T-helper 2 cell treated with Interferon-gamma antibody and Interleukin-4, amounts not matched to agents 100 ng/mL and 5 ng/mL, for 36 hours (primary cell): Measurements from ENCODE around the gene PKNOX2. TPM values are rescaled to one million over a fixed set of nuclear protein-coding genes. Genes with fewer than 3 reads are reported as not detected.

Experiments used
- intact Hi-C: fragments of 100-400 bp; cut with micrococcal nuclease; formaldehyde crosslinking; loops from one replicate; pipeline ENCODE4 v1.15.1; 2023
- total RNA-seq: library from RNA; stranded (reverse); gene quantifications from 2 replicates; pipeline ENCODE4 v1.2.3, GENCODE V29; 2022

Gene PKNOX2
- total RNA-seq, 1 donor from 2014 or later = not detected

DNA sequence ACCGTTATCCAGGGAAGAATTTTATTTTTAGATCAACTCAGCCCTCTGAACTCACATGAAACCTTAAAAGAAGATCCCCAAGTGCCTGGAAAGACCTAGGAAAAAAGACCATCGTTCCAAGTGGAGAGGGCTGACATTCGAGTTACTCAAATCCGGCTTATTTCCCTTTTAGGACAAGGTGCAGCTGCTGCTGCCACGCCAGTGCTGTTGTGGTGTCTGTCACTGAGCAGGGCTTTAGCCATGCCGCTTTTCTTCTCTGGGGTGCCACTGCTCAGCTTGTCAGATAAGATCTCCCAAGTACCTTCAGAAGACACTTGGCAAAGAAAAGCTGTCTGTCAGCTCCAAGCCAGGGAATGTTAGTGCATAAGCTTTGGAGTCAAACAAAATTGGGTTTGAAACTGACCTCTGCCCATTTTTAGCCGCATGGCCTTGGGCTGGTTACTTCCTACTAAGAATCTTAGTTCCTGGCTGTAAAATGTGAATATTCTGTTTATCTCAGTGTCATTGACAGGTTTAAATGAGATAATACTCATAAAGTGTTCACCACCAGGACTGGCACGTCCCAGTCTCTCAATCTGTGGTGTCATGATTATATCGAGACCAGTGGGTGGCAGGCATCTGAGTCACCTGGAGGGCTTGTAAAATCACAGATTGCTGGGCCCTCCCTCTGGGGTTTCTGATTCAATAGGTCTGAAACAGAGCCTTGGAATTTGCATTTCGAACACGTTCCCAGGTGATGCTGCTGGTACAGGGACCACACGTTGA is 117.5 kb downstream of the PKNOX2 start:
- intact Hi-C loops = no loop called here

DNA sequence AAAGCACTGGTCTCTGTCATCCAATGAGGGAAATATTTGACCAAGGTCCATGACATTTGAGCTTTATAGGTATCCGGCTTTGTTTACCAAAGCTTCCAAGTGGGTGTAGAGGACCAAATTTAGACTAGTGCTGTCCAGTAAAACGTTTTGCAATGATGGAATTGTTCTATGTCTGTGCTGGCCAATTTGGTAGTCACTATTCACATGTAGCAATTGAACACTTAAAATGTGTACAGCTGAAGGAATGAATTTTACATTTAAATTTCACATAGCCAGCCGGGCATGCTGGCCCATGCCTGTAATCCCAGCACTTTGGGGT is 118.0 kb downstream of the PKNOX2 start:
- intact Hi-C loops = no loop called here

DNA sequence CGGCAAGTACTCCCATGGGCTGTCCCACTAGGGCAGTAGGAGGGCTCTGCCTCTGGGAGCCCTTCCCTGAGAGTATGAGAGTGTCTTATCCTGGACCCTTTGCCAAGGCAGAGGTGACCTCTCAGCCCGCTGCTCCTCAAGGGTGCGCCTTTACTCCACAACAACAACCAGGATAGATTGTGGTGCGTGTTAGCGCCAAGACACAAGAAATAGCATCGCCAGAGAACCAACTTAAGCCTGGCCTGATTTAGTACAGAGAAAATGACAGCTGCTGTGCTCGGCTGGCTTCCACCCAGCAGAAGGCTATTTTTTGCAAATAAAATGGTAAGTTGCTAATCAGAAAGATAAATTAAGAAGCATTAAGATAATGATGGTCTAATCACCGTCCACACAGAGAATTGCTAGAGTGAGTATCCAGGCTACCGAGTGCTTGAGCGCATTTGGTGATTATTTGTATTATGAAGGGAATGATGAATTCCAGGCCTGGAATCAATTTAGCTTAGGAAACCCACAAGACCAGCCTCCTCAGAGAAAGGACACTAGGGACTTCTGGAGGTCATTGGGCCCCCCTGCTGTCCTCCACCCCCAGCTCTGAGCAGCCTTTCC is 119.8 kb downstream of the PKNOX2 start:
- intact Hi-C loops = no loop called here

DNA sequence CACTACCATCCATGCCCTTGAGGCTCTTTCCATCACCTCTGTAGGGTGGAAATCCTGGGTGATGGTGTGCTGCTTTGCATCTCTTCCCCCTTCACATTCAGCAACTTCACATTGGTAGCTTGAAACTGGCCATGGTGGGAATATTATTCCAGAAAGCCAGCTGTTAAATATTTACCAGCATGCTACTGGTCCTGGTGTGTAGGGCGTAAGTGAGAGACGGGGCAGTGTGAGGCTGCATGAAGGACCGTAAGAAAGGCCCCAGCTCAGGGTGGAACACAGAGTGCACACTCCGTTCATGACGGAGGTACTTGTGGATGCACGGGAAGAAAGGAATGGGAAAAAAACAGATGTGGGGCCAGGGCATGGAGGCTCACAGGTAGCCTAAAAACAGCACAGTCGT is 121.3 kb downstream of the PKNOX2 start:
- intact Hi-C loops = no loop called here

DNA sequence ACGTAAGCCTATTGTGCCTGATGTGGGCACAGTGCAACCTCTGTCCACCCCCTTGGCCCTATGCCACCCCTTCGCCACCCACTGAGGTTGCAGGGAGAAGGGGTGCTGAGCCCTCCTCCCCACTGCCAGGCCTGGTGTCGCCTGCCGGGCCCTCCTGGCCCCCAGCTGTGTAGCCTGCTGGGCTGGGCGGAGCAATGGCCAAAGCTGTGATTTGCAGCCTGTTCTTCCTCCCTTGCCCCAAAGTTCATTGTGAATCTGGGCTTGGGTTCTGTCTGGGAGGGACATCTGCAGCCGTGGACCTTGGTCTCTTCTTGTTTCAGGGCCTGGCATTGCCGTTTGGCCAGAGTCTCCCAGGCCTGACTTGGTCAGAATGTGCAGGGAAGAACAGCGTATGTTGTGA is 121.9 kb downstream of the PKNOX2 start:
- intact Hi-C loops = no loop called here

DNA sequence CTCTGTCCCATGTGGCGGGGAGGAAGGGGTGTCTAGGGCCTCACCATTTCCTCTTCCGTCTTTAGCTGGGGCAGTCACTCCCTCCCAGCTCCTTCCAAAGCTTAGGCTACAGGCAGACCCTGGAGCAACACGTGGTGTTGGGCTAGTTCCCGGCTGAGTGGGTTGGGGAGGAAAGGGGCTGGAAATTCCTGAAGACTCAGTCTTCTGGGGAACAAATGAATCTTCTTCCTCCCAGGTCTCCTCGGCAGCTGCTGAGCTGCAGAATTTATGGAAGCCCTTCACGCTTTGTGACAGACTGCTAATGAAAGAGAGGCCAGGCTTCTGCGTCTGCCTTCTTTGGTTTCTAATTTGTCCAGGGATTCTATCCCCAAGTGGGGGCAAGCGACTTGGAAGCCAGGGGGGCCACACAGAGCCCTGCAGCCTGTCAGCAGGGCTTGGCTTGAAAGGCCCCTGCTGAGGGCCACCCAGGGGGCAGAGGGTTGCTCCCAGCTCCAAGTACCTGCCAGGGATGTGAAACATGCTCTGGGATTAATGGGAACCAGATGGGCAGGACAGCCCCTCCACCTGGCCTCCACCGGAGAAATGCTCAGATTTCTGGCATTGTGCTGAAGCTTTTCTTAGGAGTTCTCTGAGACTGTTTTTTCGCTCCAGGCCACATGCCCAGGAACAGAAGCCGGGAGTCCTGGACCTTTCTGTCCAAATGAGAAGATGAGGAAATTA is 123.1 kb downstream of the PKNOX2 start:
- intact Hi-C loops = no loop called here

DNA sequence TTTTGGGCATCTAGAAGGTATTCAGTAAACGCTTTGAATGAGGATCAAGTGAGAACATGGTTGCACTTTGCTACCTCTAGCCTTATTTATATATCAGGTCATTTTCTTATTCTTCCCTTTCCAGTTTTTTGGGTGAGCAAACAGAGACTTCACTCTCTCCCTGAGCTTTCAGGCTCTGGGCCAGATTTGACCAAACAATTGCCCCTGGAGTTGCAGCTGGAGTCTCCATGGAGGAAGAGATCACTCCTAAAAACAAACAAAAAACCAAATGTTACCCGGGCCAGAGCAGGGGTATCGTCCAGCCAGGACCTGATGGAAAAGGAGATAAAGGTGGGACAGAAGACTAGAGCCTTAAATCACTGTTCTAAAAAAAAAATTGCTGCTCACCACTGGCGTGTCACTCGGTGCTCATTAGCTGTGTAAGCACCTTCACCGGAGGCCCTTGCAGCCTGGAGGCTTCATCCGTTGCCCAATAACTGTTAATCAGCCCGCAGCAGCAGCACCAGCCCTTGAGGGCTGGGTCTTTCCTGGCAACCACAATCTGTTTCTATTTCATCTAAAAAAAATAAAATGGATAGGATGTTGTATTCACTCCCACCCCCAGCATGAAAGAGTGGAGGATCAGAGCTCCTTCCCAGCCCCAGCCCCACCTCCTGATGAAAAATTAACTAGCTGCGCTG is 125.0 kb downstream of the PKNOX2 start:
- intact Hi-C loops = no loop called here

DNA sequence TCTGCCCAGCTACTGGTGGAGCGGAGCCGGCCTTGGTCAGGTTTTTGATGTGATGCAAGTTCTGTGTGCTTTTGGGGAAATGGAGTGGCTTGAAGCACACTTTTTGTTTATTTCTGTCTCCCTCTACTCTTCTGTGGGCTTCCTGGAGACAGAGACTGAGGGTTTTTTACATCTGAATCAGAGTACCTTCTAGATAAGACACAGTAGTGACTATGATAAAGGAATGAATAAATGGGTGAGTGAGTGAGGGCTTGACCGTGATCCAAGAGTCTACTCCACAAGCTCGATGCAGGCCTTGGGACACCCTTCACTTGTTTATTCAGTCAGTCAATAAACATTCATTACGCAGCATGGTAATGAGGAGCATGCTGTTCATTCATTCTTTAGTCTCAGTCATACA is 125.7 kb downstream of the PKNOX2 start:
- intact Hi-C loops = no loop called here

DNA sequence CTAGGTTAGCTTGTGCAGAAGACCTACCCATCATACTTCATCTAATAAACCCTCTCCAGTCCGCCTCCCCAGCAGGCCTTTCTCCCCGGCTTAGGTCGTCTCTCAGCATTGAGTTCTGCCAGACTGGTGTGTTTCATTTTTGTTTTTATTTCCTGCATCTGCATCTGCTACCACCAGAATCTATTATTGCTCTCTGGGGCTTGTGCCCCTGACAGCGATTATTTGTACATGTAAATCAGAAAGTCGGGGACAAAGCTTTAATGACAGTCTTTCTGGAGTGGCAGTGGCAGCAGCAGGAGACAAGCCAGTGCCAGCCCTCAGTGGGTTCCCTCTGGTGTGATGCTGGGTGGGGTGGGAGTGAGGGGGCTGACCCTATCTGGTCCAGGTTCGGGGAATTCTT is 127.5 kb downstream of the PKNOX2 start:
- intact Hi-C loops = no loop called here

DNA sequence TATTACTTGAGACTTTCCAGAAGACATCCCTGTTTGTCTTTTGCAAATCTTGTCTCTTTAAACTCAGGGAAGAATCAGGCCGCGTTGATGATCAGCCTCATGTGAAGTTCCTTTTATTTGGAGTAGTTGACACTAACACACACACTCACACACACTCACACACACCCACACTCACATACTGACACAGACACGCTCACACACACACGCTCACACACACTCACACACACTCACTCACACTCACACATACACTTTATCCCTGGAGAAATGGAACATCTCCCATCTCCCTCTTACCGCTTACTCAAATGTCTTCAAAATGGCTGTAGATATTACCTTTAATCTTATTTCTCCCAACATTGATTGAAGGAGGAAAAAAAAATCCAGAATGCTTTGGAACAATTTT is 129.0 kb downstream of the PKNOX2 start:
- intact Hi-C loops = no loop called here

DNA sequence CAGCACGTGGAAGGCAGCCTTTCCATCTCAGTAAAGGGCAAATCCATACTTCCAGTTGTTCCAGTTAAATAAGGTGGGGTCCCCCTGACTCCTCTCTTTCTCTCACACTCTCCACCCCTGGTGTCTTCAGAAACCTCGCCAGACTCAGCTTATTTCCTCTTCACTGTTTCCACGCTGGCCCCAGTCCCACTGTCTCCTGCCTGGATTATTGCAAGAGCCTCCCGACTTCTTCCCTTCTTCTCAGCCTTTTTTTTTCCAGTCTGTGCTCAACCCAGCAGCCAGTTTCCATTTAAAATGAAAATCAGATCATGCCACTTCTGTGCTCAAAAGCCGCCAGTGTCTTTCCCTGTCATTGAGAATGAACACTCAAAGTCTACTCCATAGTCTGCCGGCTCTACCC is 131.4 kb downstream of the PKNOX2 start:
- intact Hi-C loops = no loop called here

DNA sequence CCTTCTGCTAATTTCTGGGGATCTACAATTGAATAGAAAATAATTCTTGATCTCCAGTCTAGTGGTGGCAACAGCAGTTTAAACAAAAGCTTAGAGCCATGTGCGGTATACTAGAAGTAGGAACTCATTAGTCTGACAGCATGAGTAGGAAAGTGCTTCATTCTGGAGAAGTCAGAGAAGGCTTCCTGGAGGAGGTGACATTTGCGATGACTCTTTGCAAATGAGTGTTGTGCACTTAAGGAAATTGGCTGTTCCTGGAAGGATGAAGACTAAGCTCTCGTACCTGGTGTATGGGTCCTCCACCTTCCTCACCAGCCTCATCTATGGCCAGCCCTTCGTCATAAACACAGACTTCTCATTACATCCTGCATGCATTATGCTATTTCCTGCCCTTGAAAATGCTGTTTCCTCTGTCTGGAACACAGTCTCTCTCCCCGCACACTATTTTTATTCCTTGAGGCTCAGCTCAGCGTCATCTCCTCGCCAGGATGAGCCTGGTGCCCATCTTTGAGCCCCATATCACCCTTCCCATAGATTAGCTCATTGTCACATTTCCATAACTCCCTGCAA is 132.9 kb downstream of the PKNOX2 start:
- intact Hi-C loops = no loop called here

DNA sequence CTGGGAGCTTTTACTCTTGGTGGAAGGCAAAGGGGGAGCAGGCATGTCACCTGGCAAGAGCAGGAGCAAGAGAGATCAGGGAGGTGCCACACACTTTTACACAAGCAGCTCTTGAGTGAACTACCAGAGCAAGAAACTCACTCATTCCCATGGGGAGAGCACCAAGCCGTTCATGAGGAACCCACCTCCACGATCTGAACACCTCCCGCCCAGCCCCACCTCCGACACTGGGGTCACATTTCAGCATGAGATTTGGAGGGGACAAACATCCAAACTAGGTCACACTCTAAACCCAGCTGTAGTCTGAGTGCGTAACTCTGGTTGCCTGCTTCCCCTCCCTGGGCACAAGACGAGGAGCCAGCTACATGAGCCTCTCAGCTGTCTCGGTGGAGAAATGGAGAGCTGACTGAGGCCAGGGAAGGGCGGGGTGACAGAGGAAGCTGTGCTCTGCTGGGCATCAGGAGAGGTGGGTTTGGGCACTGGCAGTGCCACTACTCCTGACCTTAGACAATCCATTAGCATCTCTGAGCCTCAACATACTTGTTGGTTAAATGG is 134.6 kb downstream of the PKNOX2 start:
- intact Hi-C loops = no loop called here

DNA sequence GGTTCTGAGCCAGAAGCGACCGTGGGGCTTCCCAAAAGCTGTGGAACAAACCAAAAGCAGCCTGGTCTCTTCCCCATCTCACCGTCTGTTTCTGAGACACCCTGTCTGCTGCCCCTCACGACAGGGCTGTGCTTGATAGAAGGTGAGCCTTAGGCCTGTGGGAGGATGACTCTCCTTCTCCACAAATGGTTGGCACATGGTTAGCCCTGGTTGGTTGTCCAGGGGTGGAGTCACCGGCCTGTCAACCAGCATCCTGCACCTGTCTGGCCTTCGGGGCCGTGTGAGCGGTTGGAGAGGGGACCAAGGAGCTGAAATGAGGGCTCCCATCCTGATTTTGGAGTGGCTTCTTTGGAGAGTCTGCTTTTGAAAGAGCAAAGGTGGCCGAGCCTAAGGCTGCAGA is 135.3 kb downstream of the PKNOX2 start:
- intact Hi-C loops = no loop called here

DNA sequence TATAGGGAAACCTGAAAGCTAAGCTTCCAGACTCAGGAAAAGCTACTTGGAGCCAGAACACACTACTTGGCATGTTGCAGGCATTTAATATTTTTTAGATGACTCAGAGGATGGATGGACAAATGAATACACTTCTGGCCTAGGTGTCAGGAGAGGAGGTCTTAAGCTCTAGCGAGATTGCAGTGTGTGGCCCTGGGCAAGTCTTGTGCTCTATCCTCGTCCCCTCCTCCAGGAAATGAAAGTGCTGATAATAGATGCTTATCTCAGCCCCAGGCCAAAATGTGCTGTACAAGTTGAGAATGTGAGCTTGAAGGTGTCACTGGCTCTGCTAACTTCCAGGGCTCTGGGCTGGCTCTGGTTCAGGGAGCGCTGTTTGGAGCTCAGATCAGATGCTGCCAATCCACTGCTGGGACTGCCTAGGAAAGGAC is 136.3 kb downstream of the PKNOX2 start:
- intact Hi-C loops = no loop called here

DNA sequence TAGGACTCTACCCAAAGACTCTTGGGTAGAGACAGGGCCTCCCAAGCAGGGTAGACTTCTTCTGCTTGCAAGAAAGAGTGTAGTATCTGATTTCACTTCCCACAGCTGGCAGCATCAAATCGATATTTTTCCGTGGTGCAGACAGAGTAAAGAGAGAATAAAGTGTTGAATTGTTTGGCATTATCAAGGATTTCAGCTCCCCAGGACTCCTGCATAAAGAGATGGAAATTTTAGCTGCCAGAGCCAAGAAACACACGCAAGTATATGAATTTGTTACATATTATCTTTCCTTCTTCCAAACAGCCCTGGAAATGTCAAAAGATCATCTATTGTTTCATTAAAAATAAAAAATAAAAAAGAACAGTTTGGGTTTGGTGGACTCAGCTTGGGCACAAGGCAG is 136.8 kb downstream of the PKNOX2 start:
- intact Hi-C loops = no loop called here

DNA sequence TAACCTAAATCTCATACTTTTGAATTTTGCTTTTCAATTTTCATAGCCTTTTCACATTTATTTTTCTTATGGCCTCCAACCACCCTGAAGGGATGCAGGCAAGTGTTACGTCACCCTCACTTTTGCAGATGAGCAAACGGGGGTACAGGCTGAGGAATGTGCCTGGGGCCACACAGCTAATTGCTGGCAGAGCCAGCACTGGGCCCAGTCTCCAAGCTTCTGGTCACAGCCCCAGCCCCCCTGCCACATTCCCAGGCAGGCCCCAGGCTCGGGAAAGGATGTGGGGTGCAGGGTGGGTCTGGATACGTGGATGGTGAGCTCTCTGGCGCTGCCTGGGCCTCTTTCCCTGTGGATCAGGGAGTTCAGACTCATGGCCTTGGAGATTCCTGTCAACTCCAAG is 138.6 kb downstream of the PKNOX2 start:
- intact Hi-C loops = no loop called here

DNA sequence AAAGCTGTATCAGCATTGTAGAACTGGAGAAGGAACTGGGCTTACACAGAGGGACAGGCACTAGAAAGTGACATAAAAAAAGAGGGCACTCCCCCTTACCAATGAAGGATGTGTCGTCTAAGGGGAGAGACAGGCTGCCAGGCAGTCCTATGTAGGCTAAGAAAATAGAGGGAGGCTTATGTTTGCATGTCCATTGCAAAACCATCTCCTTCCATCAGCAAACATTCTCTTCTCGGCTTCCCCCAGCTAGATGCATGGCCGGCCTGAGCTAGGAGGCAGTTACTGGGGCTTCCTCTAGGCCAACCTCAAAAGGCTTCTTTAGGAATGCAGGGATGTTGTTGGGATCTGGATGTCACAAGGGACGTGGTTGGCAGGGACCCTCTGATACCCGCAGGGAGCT is 139.1 kb downstream of the PKNOX2 start:
- intact Hi-C loops = no loop called here

DNA sequence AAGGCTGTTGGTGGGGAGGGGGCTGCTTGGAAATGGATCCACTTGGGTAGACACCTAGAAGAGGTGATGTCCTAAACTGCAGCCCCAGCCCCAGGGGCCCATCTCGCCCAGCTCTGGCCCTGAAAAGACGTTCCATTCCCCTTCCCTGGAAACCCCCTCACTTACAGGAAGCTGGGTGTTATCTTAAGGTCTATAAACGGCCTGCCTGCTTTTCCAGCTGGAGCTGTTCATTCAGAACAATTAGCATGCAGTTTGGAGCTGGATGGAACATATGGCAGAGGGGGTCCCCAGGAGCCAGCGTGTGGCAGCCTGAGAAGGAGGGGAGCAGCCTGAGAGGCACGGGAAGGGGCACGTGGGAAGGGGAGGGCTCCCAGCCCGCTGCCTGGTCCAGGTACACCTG is 139.6 kb downstream of the PKNOX2 start:
- intact Hi-C loops = no loop called here

DNA sequence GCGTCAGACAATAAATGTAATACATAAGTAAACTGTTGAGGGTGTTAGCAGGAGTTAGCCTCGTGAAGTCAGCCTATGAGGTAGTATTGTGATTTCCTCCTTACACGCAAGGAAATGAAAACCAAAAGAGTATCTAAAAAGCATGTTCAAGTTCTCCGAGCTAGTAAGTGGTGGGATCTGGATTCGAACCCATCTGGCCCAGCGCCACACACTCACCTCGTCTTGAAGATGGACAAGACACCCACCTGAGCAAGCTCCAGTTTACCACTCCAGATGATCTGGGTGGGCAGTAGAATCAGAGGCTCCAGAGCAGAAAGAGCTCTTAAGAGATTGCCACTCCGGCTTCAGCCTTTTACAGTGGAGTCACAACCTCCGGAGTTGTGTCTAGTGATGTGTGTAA is 140.3 kb downstream of the PKNOX2 start:
- intact Hi-C loops = no loop called here

DNA sequence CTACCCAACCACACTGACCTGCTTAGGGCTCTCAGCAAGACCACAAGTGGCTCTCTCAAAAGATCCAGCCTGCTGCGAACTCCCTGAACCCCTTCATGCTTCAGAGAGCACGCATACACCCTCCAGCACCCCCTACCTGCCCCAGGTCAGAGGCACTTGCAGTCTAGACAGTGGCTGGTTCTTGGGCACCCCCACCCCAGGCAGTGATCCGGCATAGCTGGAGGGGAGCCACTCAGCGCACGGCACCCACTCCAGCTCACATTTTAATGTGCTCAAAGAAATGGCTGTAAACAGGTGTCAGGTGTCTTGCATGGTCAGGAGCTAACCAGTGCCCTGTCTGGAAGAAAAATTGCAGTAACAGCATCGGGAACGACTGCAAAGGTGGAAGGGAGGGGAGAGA is 140.8 kb downstream of the PKNOX2 start:
- intact Hi-C loops = no loop called here

DNA sequence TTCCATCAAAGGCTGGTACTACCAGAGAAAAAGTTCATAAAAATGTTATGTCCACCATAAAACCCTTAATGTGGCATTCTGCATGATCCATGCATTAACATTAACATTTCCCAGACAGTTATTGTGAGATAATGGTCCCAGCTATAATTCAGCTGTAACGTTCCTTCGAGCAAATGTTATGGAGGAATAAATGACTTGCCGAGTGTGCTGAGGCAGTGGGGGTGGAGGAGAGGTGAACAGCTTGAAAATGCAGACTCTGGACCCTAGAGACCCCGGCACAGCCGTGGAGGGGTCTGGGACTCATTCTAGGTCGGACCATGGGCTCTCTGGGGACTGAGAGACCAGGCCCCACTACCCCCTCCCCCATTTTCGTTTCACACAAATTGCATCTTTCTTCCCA is 141.9 kb downstream of the PKNOX2 start:
- intact Hi-C loops = no loop called here
